ENCODE data around the gene CMTM4.
"Not testable (repeated sequence)": the region's sequence is repeated elsewhere in the genome, so short reads cannot be mapped to it uniquely, and the experiment has no call there.

Gene CMTM4

GRCh38 chr16:66568355-66568754, 128.2 kb downstream of the CMTM4 start:
- TF ChIP-seq POLR2A (IDR thresholded peaks at IDR 0.05; ENCODE audit: low read length), result no peak
- TF ChIP-seq GATA1 (IDR thresholded peaks at IDR 0.05; ENCODE audit: low read depth, low read length), result no peak
- DNase-seq, result no peak

- not testable (repeated sequence) for DNase-seq
Observed at GRCh38 chr16:66567270-66567669, 129.3 kb downstream of the CMTM4 start.

GRCh38 chr16:66566051-66566901, 130.3 kb downstream of the CMTM4 start, which contains the start of gene CMTM1:
CMTM1 (plus strand) TSS chr16:66566439; CDS start chr16:66566514, 75 bp downstream.
- DNase-seq, result no peak
- no peak for TF ChIP-seq POLR2A (IDR thresholded peaks at IDR 0.05; ENCODE audit: low read length)
- no peak for TF ChIP-seq GATA1 (IDR thresholded peaks at IDR 0.05; ENCODE audit: low read depth, low read length)

Measured in erythroblast (primary cell).